T-helper 1 cell treated with Interleukin-12 subunit alpha and Interleukin-12 subunit beta and Interleukin-4 antibody, amounts not matched to agents 30 ng/mL and 1 ng/mL, for 36 hours (primary cell): ENCODE measurements around the gene CALML3. TPM values are rescaled to one million over a fixed set of nuclear protein-coding genes. Genes with fewer than 3 reads are reported as not detected.

Source experiments
- intact Hi-C: fragments of 100-400 bp; cut with micrococcal nuclease; formaldehyde crosslinking; loops from one replicate; pipeline ENCODE4 v1.15.1; 2024
- total RNA-seq: library from RNA; stranded (reverse); gene quantifications from 2 replicates; pipeline ENCODE4 v1.2.3, GENCODE V29; 2022

CALML3 gene
- total RNA-seq, 1 donor from 2014 or later: not detected

DNA sequence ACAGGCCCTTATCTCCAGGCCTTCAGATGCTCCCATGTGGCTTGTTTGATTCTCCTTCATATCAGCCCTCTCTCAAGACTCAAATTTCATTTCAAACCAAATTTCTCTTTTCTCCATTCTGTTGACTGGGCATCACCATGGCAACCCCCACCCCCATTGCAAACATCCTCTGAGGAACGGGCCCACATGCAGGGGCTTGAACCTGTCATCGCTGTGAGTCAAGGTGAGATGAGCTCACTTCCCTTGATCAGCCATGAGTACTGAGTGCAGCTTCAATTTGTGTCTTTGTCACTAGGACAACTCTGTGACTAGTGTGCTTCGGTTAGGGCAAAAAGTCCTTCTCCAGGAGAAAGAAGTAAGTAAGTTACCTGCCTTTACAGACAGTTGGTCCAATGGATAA, 41.9 kb downstream of the CALML3 start:
- intact Hi-C loops: no loop called here

DNA sequence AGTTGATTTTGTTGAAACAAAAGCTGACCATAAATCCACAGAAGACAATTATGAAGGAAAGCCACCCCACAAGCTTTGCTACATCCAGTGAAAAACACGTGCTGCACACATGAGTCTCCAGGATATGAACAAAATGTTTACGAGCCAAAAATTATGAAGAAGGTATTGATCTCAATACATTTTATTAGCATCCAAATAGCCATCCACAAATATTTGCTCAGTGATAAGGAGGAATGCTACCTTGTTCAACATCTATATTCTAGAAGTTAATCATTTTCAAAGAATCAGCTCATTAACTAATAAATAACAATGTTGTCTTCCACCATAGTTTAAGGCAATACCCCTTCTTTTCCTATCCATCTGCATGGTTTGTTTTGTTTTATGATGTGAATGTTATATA, 42.7 kb downstream of the CALML3 start:
- intact Hi-C loops: no loop called here

- intact Hi-C loops: no loop called here
Measured at GRCh38 chr10:5568984-5569383, 44.2 kb downstream of the CALML3 start.

GRCh38 chr10:5569568-5569967, 44.8 kb downstream of the CALML3 start:
- intact Hi-C loops: no loop called here

DNA sequence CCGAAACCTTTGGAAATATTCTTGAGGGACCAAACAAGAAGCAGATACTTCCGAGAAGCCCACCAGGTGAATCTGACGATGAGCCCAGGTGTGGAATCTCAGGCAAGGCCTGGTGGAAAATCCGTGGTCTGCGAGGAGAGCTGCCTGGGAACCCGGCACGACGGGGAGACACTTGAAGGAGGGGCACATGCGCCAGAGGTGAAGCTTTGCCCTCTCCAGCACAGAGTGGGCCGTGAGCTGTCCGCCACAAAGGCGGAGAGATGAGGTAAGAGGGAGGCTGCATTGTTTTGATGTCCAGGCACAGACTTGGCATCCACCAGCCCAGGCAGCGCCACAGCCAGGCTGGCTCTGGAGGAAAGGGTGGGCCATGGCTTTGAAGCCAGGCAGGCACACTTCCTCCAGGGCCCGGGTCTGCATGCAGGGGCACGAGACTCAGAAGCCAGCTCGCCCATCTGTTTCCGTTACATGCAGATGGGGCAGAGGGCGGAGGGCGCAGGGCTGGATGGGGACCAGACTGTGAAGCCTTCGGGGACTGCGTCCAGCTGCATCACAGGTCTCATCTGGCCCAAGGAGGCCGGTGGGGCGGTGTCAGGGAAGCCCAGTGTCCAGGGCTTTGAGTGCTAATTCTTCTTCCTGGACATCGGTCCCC, 45.4 kb downstream of the CALML3 start:
- intact Hi-C loops: no loop called here

DNA sequence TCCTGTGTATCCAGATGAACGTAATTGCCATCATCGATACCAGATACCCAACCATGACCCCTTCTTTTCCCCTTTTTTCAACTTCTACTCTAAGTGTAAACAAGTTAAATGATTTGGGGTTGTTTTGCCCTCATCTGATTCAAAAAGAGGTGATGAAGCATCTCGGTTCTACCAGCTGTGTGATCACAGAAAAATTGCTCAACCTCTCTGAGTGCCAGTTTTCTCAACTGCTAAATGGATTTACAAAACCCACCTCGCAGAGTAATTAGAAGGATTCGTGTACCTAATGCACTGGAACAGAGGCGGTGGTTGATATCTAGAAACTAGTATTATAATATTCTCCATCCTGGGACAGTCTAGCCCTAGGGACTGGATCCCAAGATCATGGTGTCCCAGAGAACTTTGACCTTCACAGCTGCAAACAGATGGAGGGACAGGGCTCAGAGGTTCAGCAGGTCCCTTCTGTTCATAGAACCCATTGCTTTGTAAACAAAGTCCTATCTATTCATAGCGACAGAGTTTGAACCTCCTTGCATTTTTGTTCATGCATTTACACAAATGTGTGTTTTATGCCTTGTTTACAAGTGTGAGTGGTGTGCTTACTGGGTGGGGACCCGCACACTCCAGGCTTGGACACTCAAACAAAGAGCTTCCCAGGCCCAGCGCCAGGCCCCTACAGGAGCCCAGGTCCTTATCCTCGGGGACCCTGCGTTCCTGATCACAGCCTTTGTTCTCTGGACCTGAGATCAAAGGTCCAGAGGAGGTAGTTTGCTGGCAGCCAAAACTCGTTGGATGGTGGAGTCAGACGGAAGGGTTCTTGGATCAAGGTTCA, 46.4 kb downstream of the CALML3 start:
- intact Hi-C loops: no loop called here

- intact Hi-C loops: no loop called here
Measured at GRCh38 chr10:5571826-5572225, 47.1 kb downstream of the CALML3 start.

GRCh38 chr10:5573319-5573950, 48.7 kb downstream of the CALML3 start:
- intact Hi-C loops: no loop called here

GRCh38 chr10:5573968-5574641, 49.3 kb downstream of the CALML3 start:
- intact Hi-C loops: no loop called here

DNA sequence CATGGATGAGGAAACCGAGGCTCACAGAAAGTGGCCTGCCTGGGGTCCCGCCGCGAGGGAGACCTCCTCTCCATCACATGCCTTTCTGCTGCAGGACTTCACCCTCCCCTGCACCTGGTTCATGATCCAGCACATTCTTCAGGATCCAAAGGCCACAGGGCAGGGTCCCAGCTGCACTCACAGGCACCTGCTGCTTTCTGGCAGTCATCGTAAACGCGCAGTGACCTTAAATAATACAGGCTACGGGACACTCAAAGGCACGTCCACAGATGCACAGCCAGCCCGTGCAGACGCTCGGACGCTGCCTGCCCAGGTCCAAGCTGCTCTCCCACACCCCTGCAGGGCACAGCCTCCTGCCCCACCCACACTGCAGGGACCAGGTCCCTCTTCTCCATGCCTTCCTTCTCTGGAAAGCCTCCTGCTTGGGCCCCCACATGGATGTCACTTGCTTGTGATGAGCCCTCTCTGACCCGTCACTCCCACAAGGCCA, 49.9 kb downstream of the CALML3 start:
- intact Hi-C loops: no loop called here

DNA sequence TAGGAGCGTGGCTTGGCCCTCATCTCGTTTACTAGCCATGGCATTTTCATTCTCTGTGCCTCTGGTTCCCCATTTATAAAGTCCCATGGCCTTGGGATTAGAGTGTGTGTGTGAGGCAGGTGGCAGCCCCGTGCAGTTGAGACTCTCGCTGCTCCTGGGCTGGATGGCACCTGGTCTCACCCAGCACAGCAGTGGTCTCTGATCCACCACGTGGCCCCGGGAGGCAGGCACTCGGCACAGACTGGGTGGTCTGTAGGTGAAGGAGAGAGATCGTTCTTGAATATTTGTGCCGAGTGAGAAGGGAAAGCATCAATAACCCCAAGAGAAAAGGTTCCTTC, 50.4 kb downstream of the CALML3 start:
- intact Hi-C loops: no loop called here

DNA sequence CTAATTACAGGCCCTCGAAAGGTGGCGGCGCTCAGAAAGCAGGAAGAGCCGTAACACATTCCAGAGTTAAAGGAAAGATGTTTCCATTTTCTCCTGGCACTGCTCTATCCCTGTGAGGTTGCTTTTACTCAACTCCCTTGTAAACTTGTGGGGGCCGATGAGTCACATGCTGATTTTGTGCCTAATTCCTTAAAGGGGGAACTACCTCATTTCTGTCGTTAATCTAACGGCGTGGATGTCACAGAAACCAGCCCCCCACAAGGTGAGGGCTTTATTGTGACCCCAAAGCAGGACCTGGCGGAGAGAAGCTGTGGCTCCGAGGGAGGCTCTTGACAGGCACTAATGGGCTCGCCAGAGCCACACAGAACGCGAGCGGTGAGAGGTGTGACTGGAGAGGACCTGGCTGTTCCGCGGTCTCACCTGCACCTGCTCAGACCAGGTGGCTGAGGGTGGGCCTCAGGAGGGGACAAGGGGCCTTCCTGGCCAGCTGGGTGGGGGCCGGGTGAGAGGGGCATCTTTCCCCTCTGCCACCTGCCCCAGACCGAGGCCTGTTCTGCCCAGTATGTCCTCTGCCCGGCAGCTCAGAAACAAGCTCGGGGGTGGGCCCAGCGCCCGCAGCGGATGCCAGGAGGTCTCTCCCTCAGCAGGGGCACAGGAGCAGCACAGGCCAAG, 50.9 kb downstream of the CALML3 start:
- intact Hi-C loops: no loop called here

DNA sequence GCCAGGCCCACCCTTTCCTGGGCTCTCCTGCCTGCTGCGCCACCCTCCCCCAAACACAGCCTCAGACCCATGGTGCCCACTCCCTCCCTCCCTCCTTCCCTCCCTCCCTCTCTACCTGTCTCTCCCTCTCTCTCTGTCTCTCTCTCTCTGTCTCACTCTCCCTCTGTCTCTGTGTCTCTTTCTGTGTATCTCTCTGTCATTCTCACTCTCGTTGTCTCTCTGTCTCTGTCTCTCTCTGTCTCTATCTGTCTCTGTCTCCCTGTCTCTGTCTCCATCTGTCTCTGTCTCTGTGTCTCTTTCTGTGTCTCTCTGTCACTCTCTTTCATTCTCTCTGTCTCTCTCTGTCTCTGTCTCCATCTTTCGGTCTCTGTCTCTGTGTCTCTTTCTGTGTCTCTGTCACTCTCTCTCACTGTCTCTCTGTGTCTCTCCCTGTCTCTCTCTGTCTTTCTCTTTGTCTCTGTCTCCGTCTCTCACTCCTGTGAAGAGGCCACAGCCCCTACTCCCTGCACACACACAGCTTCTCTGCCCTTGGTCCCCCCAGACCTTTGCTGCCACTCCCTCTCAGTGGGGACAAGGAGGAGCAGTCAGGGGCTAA, 51.5 kb downstream of the CALML3 start:
- intact Hi-C loops: no loop called here

Other genes starting within 250 kb of the CALML3 start
- gene UCN3, start 160.0 kb upstream of the CALML3 start, total RNA-seq: not detected in 2 replicates
- not detected in 2 replicates for gene TUBAL3, start 120.1 kb upstream of the CALML3 start, total RNA-seq
- 36.3 and 41.8 TPM in 2 replicates for gene NET1, start 112.4 kb upstream of the CALML3 start, total RNA-seq
- gene CALML5, start 25.4 kb upstream of the CALML3 start, total RNA-seq: not detected in 2 replicates
- gene ASB13, start 141.6 kb downstream of the CALML3 start, total RNA-seq: 4.9 and 6.3 TPM in 2 replicates
- 66.4 and 71.4 TPM in 2 replicates for gene TASOR2, start 159.9 kb downstream of the CALML3 start, total RNA-seq